ENCODE data around the gene RPS24. TPM values are rescaled to one million over a fixed set of nuclear protein-coding genes. Genes with fewer than 3 reads are reported as not detected.

RPS24 gene
- total and polyA plus RNA-seq, 2 of the 13 experiments (the other 11 are each of a cell fraction or from before 2014, with no cell fraction given), result 2,690 to 3,319 TPM

DNA sequence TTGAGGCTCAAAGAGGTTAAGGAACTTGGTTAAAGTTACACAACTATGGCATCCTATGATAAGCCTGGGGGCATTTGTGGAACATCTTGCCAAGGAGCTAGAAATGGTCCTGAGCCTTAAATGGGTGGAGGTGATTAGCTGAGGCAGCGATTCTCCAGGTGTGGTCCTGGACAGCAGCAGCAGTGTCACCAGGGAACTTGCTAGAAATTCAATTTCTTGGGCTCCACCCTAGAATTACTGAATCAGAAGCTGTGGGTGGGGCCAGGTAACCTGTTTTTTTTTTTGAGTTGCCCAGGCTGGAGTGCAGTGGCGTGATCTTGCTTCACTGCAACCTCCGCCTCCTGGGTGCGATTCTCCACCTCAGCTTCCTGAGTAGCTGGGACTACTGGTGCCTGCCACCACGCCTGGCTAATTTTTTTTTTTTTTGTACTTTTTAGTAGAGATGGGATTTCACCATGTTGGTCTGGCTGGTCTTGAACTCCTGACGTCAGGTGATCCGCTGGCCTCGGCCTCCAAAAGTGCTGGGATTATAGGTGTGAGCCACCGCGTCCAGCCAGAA, 13.1 kb downstream of the RPS24 start:
- peaks cover 28% of the 10 kb centered on the region for H3K4me1 ChIP-seq (ENCODE audit: insufficient read depth, low read length)
- no peak for ATAC-seq
- TF ChIP-seq MAFK (conservative IDR thresholded peaks at IDR 0.05 in 1 of 2, IDR thresholded peaks at IDR 0.05 in 1 of 2; ENCODE audit: low read length in 2 of 2) (peak; percentile 36 to 45; a peak in 1 of 4 replicates), CEBPG (CRISPR knock-in tag; IDR thresholded peaks at IDR 0.05) (no peak), MAFF (IDR thresholded peaks at IDR 0.05; ENCODE audit: low read depth, low read length) (peak; percentile 35; the same call in 1 of the 2 replicates)
- TF ChIP-seq, protein P1, sequence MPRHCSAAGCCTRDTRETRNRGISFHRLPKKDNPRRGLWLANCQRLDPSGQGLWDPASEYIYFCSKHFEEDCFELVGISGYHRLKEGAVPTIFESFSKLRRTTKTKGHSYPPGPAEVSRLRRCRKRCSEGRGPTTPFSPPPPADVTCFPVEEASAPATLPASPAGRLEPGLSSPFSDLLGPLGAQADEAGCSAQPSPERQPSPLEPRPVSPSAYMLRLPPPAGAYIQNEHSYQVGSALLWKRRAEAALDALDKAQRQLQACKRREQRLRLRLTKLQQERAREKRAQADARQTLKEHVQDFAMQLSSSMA (CRISPR knock-in tag; IDR thresholded peaks at IDR 0.05), result 0 out of 2 replicates have a peak, but pooled peaks have one; percentile 37
- in situ Hi-C loops (cut with HindIII; ENCODE audit: extremely low pct_ligation_motif_present, low pct_unique_long_range_greater_than_20kb), result loop anchor here (5.0 kb wide), 1 partner anchor 121 kb away; no protein-coding TSS in a partner anchor
- ChIA-PET POLR2A (interaction anchor here (1.0 to 1.8 kb wide), 4 partner anchors 10 to 1023 kb away, joined by 3 to 6 read pairs (median 4); partner anchors contain the start of gene RPS24), CTCF (ENCODE audit: low intra/inter-chr PET ratio, low total read pairs) (interaction anchor here (1.6 kb wide), 1 partner anchor 119 kb away, joined by 9 read pairs; no protein-coding TSS in a partner anchor)
- WGBS (ENCODE audit: low lambda C conversion rate), result 82% methylated on average over 10 of the region's 10 CpGs
- H3K9me3 ChIP-seq (ENCODE audit: low read length), result no peaks in the 10 kb centered on the region
- no peak for DNase-seq (ENCODE audit: low spot score)
- FAIRE-seq, result no peak
- BruUV-seq (replicated peaks), result no TSS peak
- H2AFZ ChIP-seq (ENCODE audit: low read length), result no peak overlapping the region
- H3K36me3 ChIP-seq (replicated peaks in 1 of 2; ENCODE audit: control insufficient read depth in 1 of 2, insufficient read depth in 2 of 2, low read length in 2 of 2), result peaks cover 0 to 5% of the 10 kb centered on the region in 2 experiments; a peak in 4 of 5 replicates
- no peak overlapping the region for H3K27ac ChIP-seq (ENCODE audit: extremely low read length, insufficient read depth, low read length)
- intact Hi-C loops (cut with micrococcal nuclease; ENCODE audit: unreplicated experiment), result loop anchor here (1.0 to 10.0 kb wide), 6 partner anchors 119 to 1151 kb away; no protein-coding TSS in a partner anchor
- no peak overlapping the region for H3K4me3 ChIP-seq (replicated peaks in 1 of 3; ENCODE audit: insufficient read depth in 1 of 3, low read depth in 2 of 3, low read length in 3 of 3)
- no peak overlapping the region for H3K4me2 ChIP-seq (ENCODE audit: low read depth, low read length)
- H3K79me2 ChIP-seq (ENCODE audit: insufficient read depth, low read length), result no peaks in the 10 kb centered on the region
- H3K9ac ChIP-seq (ENCODE audit: insufficient read depth, low read depth, low read length), result no peak overlapping the region
- no peaks in the 10 kb centered on the region for H3K27me3 ChIP-seq (ENCODE audit: control insufficient read depth in 1 of 2, insufficient read depth in 2 of 2, low read length in 2 of 2)
- peaks cover 12% of the 10 kb centered on the region for H4K20me1 ChIP-seq (ENCODE audit: insufficient read depth, low read length)

DNA sequence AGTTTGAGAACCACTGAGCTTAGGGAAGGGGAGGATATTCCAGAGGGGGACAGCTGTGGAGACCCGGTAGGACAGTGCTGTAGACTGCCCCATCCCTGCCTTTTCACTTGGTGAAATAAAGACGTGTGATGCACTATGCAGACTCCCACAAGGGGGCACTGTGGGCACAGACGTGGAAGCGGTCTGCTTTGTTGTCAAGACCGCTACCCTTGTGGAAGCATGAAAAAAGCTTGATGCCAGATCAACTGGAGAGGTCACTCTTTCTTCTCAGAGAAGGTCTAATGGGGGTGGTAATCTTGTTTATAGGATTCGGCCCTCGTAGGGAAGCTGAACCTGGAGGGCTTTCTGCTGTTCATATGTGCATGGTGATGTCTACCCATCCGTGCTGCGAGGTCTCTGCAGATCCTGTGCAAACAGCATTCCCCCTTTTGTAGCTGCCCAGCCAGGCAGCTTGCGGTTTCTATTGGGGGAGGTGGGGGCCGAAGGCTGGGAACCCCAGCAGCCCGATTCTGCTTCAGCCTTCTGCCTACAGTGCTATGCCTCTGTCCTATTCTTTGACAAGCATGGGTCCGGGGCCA, 13.7 kb downstream of the RPS24 start:
- Histone ChIP-seq H3K9me3 (ENCODE audit: low read length) (no peaks in the 10 kb centered on the region), H3K4me2 (ENCODE audit: low read depth, low read length) (peak overlapping the region; percentile 42; the same call in 1 of the 2 replicates), H3K27me3 (ENCODE audit: control insufficient read depth in 1 of 2, insufficient read depth in 2 of 2, low read length in 2 of 2) (no peaks in the 10 kb centered on the region), H2AFZ (ENCODE audit: low read length) (no peak overlapping the region), H3K4me3 (replicated peaks in 1 of 3; ENCODE audit: insufficient read depth in 1 of 3, low read depth in 2 of 3, low read length in 3 of 3) (no peak overlapping the region), H3K36me3 (replicated peaks in 1 of 2; ENCODE audit: control insufficient read depth in 1 of 2, insufficient read depth in 2 of 2, low read length in 2 of 2) (no peaks in the 10 kb centered on the region; a peak in 2 of 5 replicates), H3K4me1 (ENCODE audit: insufficient read depth, low read length) (peaks cover 28% of the 10 kb centered on the region), H4K20me1 (ENCODE audit: insufficient read depth, low read length) (peaks cover 7% of the 10 kb centered on the region; the same call in 1 of the 2 replicates), H3K9ac (ENCODE audit: insufficient read depth, low read depth, low read length) (no peak overlapping the region), H3K27ac (ENCODE audit: extremely low read length, insufficient read depth, low read length) (no peak overlapping the region), H3K79me2 (ENCODE audit: insufficient read depth, low read length) (no peaks in the 10 kb centered on the region)
- in situ Hi-C loops (cut with HindIII; ENCODE audit: extremely low pct_ligation_motif_present, low pct_unique_long_range_greater_than_20kb) (loop anchor here (5.0 kb wide), 1 partner anchor 120 kb away; no protein-coding TSS in a partner anchor), intact Hi-C loops (cut with micrococcal nuclease; ENCODE audit: unreplicated experiment) (loop anchor here (1.0 to 10.0 kb wide), 6 partner anchors 118 to 1150 kb away; no protein-coding TSS in a partner anchor)
- CTCF ChIA-PET (ENCODE audit: low intra/inter-chr PET ratio, low total read pairs), result interaction anchor here (0.7 to 1.6 kb wide), 2 partner anchors 118 to 610 kb away, joined by 3 to 9 read pairs; no protein-coding TSS in a partner anchor
- POLR2A ChIA-PET, result interaction anchor here (0.5 to 1.8 kb wide), 4 partner anchors 13 to 1023 kb away, joined by 3 to 6 read pairs (median 4); partner anchors contain the start of gene RPS24
- FAIRE-seq (peak; percentile 81), ATAC-seq (peak; percentile 70), DNase-seq (ENCODE audit: low spot score) (peak; percentile 79)
- no TSS peak for BruUV-seq (replicated peaks)
- 23% methylated on average over 13 of the region's 13 CpGs for WGBS (ENCODE audit: low lambda C conversion rate)
- TF ChIP-seq RAD21 (CRISPR knock-in tag; IDR thresholded peaks at IDR 0.05) (peak; percentile 83), KAT8 (CRISPR knock-in tag; IDR thresholded peaks at IDR 0.05) (0 out of 2 replicates have a peak, but pooled peaks have one; percentile 40), SAP130 (CRISPR knock-in tag; IDR thresholded peaks at IDR 0.05; ENCODE audit: low read depth) (peak; percentile 47; the same call in 1 of the 2 replicates), ZNF503 (CRISPR knock-in tag; IDR thresholded peaks at IDR 0.05) (no peak)
- TF ChIP-seq, protein P2, sequence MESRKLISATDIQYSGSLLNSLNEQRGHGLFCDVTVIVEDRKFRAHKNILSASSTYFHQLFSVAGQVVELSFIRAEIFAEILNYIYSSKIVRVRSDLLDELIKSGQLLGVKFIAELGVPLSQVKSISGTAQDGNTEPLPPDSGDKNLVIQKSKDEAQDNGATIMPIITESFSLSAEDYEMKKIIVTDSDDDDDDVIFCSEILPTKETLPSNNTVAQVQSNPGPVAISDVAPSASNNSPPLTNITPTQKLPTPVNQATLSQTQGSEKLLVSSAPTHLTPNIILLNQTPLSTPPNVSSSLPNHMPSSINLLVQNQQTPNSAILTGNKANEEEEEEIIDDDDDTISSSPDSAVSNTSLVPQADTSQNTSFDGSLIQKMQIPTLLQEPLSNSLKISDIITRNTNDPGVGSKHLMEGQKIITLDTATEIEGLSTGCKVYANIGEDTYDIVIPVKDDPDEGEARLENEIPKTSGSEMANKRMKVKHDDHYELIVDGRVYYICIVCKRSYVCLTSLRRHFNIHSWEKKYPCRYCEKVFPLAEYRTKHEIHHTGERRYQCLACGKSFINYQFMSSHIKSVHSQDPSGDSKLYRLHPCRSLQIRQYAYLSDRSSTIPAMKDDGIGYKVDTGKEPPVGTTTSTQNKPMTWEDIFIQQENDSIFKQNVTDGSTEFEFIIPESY (CRISPR knock-in tag; IDR thresholded peaks at IDR 0.05), result peak; percentile 78; the same call in 1 of the 2 replicates

All from HepG2 (cell line).